ENCODE data around the gene CAMK2A. TPM values are rescaled to one million over a fixed set of nuclear protein-coding genes. Genes with fewer than 3 reads are reported as not detected.

Gene CAMK2A
- total and polyA plus RNA-seq, 2 experiments from 2014 or later, result 1.2 to 2.6 TPM

DNA sequence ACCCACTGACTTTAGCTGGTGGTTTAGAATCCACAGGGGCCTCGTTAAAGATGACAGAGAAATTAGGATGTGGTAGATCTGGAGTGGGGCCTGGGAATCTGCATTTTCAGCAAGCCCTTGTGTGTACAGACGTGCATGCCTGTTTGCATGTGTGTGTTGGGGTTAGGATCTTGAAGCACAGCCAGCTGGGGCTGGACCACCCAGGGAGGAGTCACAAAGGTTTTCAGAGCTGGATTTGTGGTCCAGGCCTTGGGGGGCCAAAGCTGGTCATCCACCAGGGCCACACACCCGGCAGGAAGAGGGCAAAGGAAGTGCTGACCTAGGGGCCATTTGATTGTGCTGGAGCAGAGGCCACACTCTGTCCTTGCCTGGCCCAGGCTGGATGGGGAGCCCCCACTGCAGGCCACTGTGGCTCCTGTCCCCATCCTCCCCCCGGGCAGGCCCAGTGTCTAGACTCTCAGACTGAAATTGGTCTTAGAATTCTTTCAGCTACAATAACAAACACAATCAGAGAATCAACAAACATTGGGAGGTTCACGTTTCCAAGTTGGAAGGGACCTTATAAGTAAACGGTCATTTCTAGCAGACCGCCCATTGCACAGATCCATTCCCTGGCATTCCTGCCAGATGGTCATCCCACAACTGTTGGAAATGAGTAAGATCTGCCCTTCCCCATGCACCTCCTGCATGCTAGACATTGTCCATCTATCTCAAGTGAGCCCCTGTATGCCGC, 112.7 kb downstream of the CAMK2A start:
- Histone ChIP-seq H3K79me2 (peaks cover 25% of the 10 kb centered on the region), H3K36me3 (replicated peaks; ENCODE audit: insufficient read depth, low read depth) (no peaks in the 10 kb centered on the region), H3K9me2 (replicated peaks; ENCODE audit: insufficient read depth) (no peaks in the 10 kb centered on the region), H3K4me1 (ENCODE audit: insufficient read depth) (peaks cover 26% of the 10 kb centered on the region), H3K4me3 (no peak overlapping the region), H3K27me3 (no peaks in the 10 kb centered on the region), H3K27ac (no peak overlapping the region), H3K4me2 (no peak overlapping the region), H3K9me3 (ENCODE audit: low read depth) (no peaks in the 10 kb centered on the region), H2AFZ (no peak overlapping the region), H4K20me1 (ENCODE audit: insufficient read depth, poor library complexity, severe bottlenecking) (no peaks in the 10 kb centered on the region)
- TF ChIP-seq EZH2 (IDR thresholded peaks at IDR 0.05; ENCODE audit: borderline replicate concordance), result no peak
- TF ChIP-seq, protein P1, sequence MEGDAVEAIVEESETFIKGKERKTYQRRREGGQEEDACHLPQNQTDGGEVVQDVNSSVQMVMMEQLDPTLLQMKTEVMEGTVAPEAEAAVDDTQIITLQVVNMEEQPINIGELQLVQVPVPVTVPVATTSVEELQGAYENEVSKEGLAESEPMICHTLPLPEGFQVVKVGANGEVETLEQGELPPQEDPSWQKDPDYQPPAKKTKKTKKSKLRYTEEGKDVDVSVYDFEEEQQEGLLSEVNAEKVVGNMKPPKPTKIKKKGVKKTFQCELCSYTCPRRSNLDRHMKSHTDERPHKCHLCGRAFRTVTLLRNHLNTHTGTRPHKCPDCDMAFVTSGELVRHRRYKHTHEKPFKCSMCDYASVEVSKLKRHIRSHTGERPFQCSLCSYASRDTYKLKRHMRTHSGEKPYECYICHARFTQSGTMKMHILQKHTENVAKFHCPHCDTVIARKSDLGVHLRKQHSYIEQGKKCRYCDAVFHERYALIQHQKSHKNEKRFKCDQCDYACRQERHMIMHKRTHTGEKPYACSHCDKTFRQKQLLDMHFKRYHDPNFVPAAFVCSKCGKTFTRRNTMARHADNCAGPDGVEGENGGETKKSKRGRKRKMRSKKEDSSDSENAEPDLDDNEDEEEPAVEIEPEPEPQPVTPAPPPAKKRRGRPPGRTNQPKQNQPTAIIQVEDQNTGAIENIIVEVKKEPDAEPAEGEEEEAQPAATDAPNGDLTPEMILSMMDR (IDR thresholded peaks at IDR 0.05; ENCODE audit: poor library complexity), result no peak
- TF ChIP-seq EZH2phosphoT487 (IDR thresholded peaks at IDR 0.05; ENCODE audit: low read depth, severe bottlenecking, unreplicated experiment), result no peak
- no peak for DNase-seq (ENCODE audit: low spot score)
- 76% methylated on average over 8 of the region's 8 CpGs for WGBS (ENCODE audit: low lambda C conversion rate, missing lambda C conversion rate)

DNA sequence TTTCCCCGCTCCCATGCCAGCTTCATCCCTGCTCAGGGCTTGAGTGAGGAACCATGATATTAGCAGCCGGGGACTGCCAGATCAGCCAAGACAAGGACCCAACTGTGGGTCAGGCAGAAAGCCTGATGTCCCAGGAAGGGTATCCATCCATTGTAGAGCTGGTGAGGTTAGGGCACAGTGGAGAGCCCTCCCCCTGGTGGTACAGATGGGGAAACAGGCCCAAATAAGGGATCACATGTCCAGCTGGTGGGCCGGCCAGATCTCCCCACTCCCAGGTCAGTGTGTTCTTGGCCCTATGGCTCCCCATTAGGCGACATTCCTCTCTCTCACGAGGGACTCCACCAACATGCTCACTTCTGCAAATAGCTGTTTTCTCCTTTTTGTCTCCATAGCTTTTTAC, 114.0 kb downstream of the CAMK2A start:
- WGBS (ENCODE audit: low lambda C conversion rate, missing lambda C conversion rate), result 68% methylated on average over 5 of the region's 5 CpGs
- Histone ChIP-seq H3K79me2 (peaks cover 28% of the 10 kb centered on the region), H3K9me3 (ENCODE audit: low read depth) (no peaks in the 10 kb centered on the region), H3K4me1 (ENCODE audit: insufficient read depth) (peaks cover 23% of the 10 kb centered on the region), H3K27ac (no peak overlapping the region), H4K20me1 (ENCODE audit: insufficient read depth, poor library complexity, severe bottlenecking) (no peaks in the 10 kb centered on the region), H2AFZ (no peak overlapping the region), H3K4me2 (no peak overlapping the region), H3K4me3 (no peak overlapping the region), H3K9me2 (replicated peaks; ENCODE audit: insufficient read depth) (no peaks in the 10 kb centered on the region), H3K36me3 (replicated peaks; ENCODE audit: insufficient read depth, low read depth) (no peaks in the 10 kb centered on the region), H3K27me3 (no peaks in the 10 kb centered on the region)
- TF ChIP-seq EZH2phosphoT487 (IDR thresholded peaks at IDR 0.05; ENCODE audit: low read depth, severe bottlenecking, unreplicated experiment), result no peak
- TF ChIP-seq, protein P1 (IDR thresholded peaks at IDR 0.05; ENCODE audit: poor library complexity), result peak; percentile 27
- DNase-seq (ENCODE audit: low spot score), result no peak

DNA sequence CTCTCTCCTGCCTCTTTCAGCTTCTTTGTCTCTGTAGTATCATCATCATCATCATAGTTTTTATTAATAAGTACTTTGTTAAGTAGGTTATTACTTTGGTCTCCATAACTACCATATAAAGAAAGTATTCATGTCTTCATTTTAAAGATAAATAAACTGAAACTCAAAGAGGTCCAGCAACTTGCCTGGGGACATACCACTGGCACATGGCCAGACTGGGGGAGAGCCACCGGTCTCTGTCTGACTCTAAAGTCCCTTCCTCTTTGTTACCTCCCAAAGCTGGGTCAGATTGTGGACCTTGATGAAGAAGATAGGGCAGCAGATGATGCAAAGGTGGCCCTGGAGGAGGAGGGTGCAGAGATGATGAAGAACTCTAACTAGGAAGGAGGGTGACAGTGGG, 114.5 kb downstream of the CAMK2A start:
- H3K36me3 ChIP-seq (replicated peaks; ENCODE audit: insufficient read depth, low read depth), result no peaks in the 10 kb centered on the region
- H4K20me1 ChIP-seq (ENCODE audit: insufficient read depth, poor library complexity, severe bottlenecking), result no peaks in the 10 kb centered on the region
- no peak for DNase-seq (ENCODE audit: low spot score)
- no peak overlapping the region for H3K27ac ChIP-seq
- WGBS (ENCODE audit: low lambda C conversion rate, missing lambda C conversion rate), result 68% methylated on average over 1 of the region's 1 CpG
- H3K9me2 ChIP-seq (replicated peaks; ENCODE audit: insufficient read depth), result no peaks in the 10 kb centered on the region
- H3K4me1 ChIP-seq (ENCODE audit: insufficient read depth), result peaks cover 18% of the 10 kb centered on the region
- H3K9me3 ChIP-seq (ENCODE audit: low read depth), result no peaks in the 10 kb centered on the region
- H3K27me3 ChIP-seq, result no peaks in the 10 kb centered on the region
- H3K79me2 ChIP-seq, result peaks cover 28% of the 10 kb centered on the region
- H3K4me3 ChIP-seq, result no peak overlapping the region
- no peak overlapping the region for H3K4me2 ChIP-seq
- TF ChIP-seq EZH2 (IDR thresholded peaks at IDR 0.05; ENCODE audit: borderline replicate concordance) (no peak), EZH2phosphoT487 (IDR thresholded peaks at IDR 0.05; ENCODE audit: low read depth, severe bottlenecking, unreplicated experiment) (no peak)
- TF ChIP-seq, protein P1 (IDR thresholded peaks at IDR 0.05; ENCODE audit: poor library complexity), result no peak
- no peak overlapping the region for H2AFZ ChIP-seq
